Liver (tissue), 3 donors: Measurements from ENCODE around the gene TAF5.

Experiments used
- CTCF ChIP-seq: fragments of 150-350 bp; IDR thresholded peaks from 2 replicates; pipeline ENCODE4 v1.5.1; 2017; ENCODE audit warnings: improper control_type of control experiment, low read depth, low read length; ENCODE audit not compliant: missing input control
- EGR1 ChIP-seq, 2 donors: IDR thresholded peaks; 2 replicates each; pipeline ENCODE4 v1.6.1; 2016 to 2018; ENCODE audit warnings: antibody characterized with exemption in 2 of 2, low read depth in 2 of 2
- FOXA1 ChIP-seq: IDR thresholded peaks from 2 replicates; pipeline ENCODE4 v1.6.1; 2016; ENCODE audit warnings: antibody characterized with exemption
- GABPA ChIP-seq, 2 donors: IDR thresholded peaks in 1 of 2; conservative IDR thresholded peaks in 1 of 2; 2 replicates each; pipeline ENCODE4 v1.6.1; 2016; ENCODE audit warnings: antibody characterized with exemption in 2 of 2, mild to moderate bottlenecking in 1 of 2, moderate library complexity in 1 of 2
- HNF4A ChIP-seq, 2 donors: conservative IDR thresholded peaks; 2 replicates each; pipeline ENCODE4 v1.6.1; 2016; ENCODE audit warnings: antibody characterized with exemption in 2 of 2, mild to moderate bottlenecking in 2 of 2
- JUND ChIP-seq, 2 donors: IDR thresholded peaks; 2 replicates each; pipeline ENCODE4 v1.6.1; 2016; ENCODE audit warnings: antibody characterized with exemption in 2 of 2
- RAD21 ChIP-seq, 2 donors: IDR thresholded peaks; 2 replicates each; pipeline ENCODE4 v1.6.1; 2016; ENCODE audit warnings: antibody characterized with exemption in 2 of 2, mild to moderate bottlenecking in 2 of 2
- REST ChIP-seq: IDR thresholded peaks from 2 replicates; pipeline ENCODE4 v1.6.1; 2016; ENCODE audit warnings: antibody characterized with exemption, mild to moderate bottlenecking
- RXRA ChIP-seq, 2 donors: IDR thresholded peaks; 2 replicates each; pipeline ENCODE4 v1.6.1; 2017 to 2018; ENCODE audit warnings: antibody characterized with exemption in 2 of 2, mild to moderate bottlenecking in 1 of 2
- TAF1 ChIP-seq: conservative IDR thresholded peaks from 2 replicates; pipeline ENCODE4 v1.6.1; 2016; ENCODE audit warnings: antibody characterized with exemption, mild to moderate bottlenecking
- YY1 ChIP-seq: IDR thresholded peaks from 2 replicates; pipeline ENCODE4 v1.6.1; 2016; ENCODE audit warnings: antibody characterized with exemption, mild to moderate bottlenecking
- TF ChIP-seq, protein P1 (sequence below): IDR thresholded peaks from 2 replicates; pipeline ENCODE4 v1.6.1; 2016; ENCODE audit warnings: antibody characterized with exemption
- TF ChIP-seq, protein P2 (sequence below): IDR thresholded peaks from 2 replicates; pipeline ENCODE4 v1.6.1; 2016; ENCODE audit warnings: antibody characterized with exemption
- TF ChIP-seq, protein P3 (sequence below): IDR thresholded peaks from 2 replicates; pipeline ENCODE4 v1.6.1; 2016; ENCODE audit warnings: antibody characterized with exemption
- donor health status: healthy.
- donor health status: healthy.

- TF ChIP-seq YY1 = no peak
- TF ChIP-seq, protein P1, sequence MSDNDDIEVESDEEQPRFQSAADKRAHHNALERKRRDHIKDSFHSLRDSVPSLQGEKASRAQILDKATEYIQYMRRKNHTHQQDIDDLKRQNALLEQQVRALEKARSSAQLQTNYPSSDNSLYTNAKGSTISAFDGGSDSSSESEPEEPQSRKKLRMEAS = no peak
- TF ChIP-seq HNF4A (conservative IDR thresholded peaks at IDR 0.05) = no peak
- no peak for TF ChIP-seq TAF1
- TF ChIP-seq CTCF = no peak
- TF ChIP-seq GABPA (IDR thresholded peaks at IDR 0.05 in 1 of 2, conservative IDR thresholded peaks at IDR 0.05 in 1 of 2) = no peak
- no peak for TF ChIP-seq JUND (IDR thresholded peaks at IDR 0.05)
- no peak for TF ChIP-seq RAD21 (IDR thresholded peaks at IDR 0.05)
- TF ChIP-seq, protein P2, sequence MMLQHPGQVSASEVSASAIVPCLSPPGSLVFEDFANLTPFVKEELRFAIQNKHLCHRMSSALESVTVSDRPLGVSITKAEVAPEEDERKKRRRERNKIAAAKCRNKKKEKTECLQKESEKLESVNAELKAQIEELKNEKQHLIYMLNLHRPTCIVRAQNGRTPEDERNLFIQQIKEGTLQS = no peak
- TF ChIP-seq REST = no peak
- no peak for TF ChIP-seq FOXA1
- no peak for TF ChIP-seq EGR1 (IDR thresholded peaks at IDR 0.05; ENCODE audit: low read depth in 2 of 2)
- no peak for TF ChIP-seq RXRA (IDR thresholded peaks at IDR 0.05)
- TF ChIP-seq, protein P3, sequence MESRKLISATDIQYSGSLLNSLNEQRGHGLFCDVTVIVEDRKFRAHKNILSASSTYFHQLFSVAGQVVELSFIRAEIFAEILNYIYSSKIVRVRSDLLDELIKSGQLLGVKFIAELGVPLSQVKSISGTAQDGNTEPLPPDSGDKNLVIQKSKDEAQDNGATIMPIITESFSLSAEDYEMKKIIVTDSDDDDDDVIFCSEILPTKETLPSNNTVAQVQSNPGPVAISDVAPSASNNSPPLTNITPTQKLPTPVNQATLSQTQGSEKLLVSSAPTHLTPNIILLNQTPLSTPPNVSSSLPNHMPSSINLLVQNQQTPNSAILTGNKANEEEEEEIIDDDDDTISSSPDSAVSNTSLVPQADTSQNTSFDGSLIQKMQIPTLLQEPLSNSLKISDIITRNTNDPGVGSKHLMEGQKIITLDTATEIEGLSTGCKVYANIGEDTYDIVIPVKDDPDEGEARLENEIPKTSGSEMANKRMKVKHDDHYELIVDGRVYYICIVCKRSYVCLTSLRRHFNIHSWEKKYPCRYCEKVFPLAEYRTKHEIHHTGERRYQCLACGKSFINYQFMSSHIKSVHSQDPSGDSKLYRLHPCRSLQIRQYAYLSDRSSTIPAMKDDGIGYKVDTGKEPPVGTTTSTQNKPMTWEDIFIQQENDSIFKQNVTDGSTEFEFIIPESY = no peak
Observed at GRCh38 chr10:103373544-103373943, 5.8 kb downstream of the TAF5 start.
